ENCODE data around the gene THAP4.

Gene THAP4

DNA sequence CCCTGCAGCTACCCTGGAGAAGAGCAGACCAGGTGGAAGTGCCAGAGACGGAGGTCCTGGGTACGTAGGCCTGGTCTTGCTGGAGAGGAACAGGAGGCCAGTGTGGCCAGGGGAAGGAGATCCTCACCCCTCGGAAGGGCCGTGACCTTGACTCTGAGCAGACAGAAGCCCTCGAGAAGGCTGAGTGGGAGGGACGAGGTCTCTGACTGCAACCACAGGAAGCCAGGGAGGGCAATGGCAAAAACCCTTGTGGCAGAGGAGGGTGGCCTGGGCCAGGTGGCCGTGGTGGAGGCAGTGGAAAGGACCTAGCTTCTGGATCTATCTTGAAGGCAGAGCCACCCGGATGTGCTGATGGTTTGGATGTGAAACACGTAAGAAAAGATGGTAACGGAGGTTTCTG is 28.1 kb downstream of the THAP4 start:
- ATAC-seq = no peak
- TF ChIP-seq ISL1 (CRISPR knock-in tag; IDR thresholded peaks at IDR 0.05) (no peak), CSDC2 (CRISPR knock-in tag; IDR thresholded peaks at IDR 0.05) (no peak), ZFP3 (CRISPR knock-in tag; IDR thresholded peaks at IDR 0.05) (no peak), PPARA (CRISPR knock-in tag; IDR thresholded peaks at IDR 0.05; ENCODE audit: borderline replicate concordance) (no peak), ARNTL (CRISPR knock-in tag; IDR thresholded peaks at IDR 0.05; ENCODE audit: borderline replicate concordance, low read depth) (no peak), TOX (CRISPR knock-in tag; IDR thresholded peaks at IDR 0.05; ENCODE audit: borderline replicate concordance) (no peak), ZNF70 (CRISPR knock-in tag; IDR thresholded peaks at IDR 0.05) (no peak), ZC3H10 (CRISPR knock-in tag; IDR thresholded peaks at IDR 0.05) (no peak), OSR1 (CRISPR knock-in tag; IDR thresholded peaks at IDR 0.05) (no peak), ZNF8 (CRISPR knock-in tag; IDR thresholded peaks at IDR 0.05) (no peak), ESRRG (CRISPR knock-in tag; IDR thresholded peaks at IDR 0.05) (no peak), TCF4 (CRISPR knock-in tag; IDR thresholded peaks at IDR 0.05; ENCODE audit: borderline replicate concordance) (no peak), RARB (CRISPR knock-in tag; IDR thresholded peaks at IDR 0.05) (no peak), ZNF565 (CRISPR knock-in tag; conservative IDR thresholded peaks at IDR 0.05; ENCODE audit: low read depth) (no peak), BACH2 (CRISPR knock-in tag; IDR thresholded peaks at IDR 0.05; ENCODE audit: borderline replicate concordance) (no peak), SNAI2 (CRISPR knock-in tag; IDR thresholded peaks at IDR 0.05) (no peak)
- TF ChIP-seq, protein P1, sequence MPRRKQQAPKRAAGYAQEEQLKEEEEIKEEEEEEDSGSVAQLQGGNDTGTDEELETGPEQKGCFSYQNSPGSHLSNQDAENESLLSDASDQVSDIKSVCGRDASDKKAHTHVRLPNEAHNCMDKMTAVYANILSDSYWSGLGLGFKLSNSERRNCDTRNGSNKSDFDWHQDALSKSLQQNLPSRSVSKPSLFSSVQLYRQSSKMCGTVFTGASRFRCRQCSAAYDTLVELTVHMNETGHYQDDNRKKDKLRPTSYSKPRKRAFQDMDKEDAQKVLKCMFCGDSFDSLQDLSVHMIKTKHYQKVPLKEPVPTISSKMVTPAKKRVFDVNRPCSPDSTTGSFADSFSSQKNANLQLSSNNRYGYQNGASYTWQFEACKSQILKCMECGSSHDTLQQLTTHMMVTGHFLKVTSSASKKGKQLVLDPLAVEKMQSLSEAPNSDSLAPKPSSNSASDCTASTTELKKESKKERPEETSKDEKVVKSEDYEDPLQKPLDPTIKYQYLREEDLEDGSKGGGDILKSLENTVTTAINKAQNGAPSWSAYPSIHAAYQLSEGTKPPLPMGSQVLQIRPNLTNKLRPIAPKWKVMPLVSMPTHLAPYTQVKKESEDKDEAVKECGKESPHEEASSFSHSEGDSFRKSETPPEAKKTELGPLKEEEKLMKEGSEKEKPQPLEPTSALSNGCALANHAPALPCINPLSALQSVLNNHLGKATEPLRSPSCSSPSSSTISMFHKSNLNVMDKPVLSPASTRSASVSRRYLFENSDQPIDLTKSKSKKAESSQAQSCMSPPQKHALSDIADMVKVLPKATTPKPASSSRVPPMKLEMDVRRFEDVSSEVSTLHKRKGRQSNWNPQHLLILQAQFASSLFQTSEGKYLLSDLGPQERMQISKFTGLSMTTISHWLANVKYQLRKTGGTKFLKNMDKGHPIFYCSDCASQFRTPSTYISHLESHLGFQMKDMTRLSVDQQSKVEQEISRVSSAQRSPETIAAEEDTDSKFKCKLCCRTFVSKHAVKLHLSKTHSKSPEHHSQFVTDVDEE (CRISPR knock-in tag; IDR thresholded peaks at IDR 0.05) = no peak
- TF ChIP-seq, protein P2, sequence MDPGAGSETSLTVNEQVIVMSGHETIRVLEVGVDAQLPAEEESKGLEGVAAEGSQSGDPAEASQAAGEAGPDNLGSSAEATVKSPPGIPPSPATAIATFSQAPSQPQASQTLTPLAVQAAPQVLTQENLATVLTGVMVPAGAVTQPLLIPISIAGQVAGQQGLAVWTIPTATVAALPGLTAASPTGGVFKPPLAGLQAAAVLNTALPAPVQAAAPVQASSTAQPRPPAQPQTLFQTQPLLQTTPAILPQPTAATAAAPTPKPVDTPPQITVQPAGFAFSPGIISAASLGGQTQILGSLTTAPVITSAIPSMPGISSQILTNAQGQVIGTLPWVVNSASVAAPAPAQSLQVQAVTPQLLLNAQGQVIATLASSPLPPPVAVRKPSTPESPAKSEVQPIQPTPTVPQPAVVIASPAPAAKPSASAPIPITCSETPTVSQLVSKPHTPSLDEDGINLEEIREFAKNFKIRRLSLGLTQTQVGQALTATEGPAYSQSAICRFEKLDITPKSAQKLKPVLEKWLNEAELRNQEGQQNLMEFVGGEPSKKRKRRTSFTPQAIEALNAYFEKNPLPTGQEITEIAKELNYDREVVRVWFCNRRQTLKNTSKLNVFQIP (CRISPR knock-in tag; IDR thresholded peaks at IDR 0.05; ENCODE audit: borderline replicate concordance, low read depth) = no peak
- TF ChIP-seq, protein P3, sequence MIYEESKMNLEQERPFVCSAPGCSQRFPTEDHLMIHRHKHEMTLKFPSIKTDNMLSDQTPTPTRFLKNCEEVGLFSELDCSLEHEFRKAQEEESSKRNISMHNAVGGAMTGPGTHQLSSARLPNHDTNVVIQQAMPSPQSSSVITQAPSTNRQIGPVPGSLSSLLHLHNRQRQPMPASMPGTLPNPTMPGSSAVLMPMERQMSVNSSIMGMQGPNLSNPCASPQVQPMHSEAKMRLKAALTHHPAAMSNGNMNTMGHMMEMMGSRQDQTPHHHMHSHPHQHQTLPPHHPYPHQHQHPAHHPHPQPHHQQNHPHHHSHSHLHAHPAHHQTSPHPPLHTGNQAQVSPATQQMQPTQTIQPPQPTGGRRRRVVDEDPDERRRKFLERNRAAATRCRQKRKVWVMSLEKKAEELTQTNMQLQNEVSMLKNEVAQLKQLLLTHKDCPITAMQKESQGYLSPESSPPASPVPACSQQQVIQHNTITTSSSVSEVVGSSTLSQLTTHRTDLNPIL (CRISPR knock-in tag; IDR thresholded peaks at IDR 0.05; ENCODE audit: low read depth) = no peak
- TF ChIP-seq, protein P4, sequence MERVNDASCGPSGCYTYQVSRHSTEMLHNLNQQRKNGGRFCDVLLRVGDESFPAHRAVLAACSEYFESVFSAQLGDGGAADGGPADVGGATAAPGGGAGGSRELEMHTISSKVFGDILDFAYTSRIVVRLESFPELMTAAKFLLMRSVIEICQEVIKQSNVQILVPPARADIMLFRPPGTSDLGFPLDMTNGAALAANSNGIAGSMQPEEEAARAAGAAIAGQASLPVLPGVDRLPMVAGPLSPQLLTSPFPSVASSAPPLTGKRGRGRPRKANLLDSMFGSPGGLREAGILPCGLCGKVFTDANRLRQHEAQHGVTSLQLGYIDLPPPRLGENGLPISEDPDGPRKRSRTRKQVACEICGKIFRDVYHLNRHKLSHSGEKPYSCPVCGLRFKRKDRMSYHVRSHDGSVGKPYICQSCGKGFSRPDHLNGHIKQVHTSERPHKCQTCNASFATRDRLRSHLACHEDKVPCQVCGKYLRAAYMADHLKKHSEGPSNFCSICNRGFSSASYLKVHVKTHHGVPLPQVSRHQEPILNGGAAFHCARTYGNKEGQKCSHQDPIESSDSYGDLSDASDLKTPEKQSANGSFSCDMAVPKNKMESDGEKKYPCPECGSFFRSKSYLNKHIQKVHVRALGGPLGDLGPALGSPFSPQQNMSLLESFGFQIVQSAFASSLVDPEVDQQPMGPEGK (CRISPR knock-in tag; IDR thresholded peaks at IDR 0.05; ENCODE audit: borderline replicate concordance) = no peak

DNA sequence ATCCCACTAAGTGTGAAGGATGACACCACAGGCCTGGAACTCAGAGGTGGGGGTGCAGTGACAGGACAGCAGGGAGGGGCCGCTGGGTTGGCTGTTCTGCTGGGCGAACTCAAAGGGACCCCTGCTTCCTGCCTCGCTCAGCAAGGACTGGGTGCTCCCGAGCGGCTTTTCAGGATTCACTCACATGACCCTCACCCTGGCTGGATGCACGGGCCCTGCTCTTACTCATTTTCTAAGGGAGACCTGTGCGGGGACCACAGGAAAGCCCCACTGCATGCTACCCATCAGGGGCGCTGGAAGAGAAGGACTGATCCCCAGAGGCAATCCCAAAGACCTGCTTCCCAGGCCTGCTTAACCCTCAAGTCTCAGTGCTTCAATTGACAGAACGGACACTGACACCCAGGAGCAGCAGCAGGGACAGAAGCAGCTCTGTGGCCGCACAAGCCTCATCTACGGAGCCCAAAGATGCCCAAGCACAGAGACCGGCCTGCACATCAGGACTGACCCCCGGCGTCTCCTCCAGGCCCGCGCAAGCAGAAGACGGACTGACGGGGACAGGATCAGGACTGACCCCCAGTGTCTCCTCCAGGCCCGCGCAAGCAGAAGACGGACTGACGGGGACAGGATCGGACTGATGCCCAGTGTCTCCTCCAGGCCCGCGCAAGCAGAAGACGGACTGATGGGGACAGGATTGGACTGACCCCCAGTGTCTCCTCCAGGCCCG is 29.6 kb downstream of the THAP4 start:
- TF ChIP-seq ZNF8 (CRISPR knock-in tag; IDR thresholded peaks at IDR 0.05) = no peak
- no peak for TF ChIP-seq RARB (CRISPR knock-in tag; IDR thresholded peaks at IDR 0.05)
- TF ChIP-seq ZFP30 (CRISPR knock-in tag; IDR thresholded peaks at IDR 0.05) = no peak
- no peak for ATAC-seq

DNA sequence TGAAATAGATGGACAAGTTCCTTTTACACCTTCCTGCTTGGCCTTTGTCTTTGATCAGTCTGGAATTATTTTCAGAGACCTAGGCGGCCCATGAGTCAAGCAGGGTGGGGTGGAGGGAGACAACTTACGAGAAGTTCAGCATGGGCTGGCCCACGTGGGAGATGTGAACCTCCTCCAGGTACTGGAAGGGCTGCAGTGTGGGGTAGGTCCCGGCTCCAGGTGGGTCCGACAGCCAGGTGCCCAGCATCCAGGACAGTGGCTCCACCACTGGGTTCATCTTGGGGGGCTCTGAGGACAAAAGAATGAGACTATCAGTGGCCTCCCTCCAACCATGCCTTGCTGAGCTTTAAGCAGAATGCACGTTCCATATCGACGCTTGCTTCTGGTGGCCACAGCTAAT is 30.8 kb downstream of the THAP4 start:
- TF ChIP-seq ZFP3 (CRISPR knock-in tag; IDR thresholded peaks at IDR 0.05) (no peak), ZFP30 (CRISPR knock-in tag; IDR thresholded peaks at IDR 0.05) (no peak)
- ATAC-seq = no peak

DNA sequence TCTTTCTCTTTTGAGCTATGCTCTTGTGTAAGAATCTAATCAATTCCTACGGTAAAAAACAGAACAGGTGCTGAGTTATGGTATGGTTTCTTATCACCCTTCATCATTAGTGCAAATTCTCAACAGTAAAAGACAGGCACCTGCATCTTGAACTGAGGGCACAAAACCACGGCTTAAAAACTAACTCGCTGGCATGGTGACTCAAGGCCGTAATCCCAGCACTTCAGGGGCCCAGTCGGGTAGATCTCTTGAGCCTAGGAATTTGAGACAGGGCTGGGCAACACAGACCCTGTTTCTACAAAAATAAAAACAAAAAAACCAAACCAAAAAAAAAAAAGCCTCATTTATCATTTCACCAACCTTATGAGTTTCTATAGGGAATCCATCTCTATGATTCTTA is 33.3 kb downstream of the THAP4 start:
- TF ChIP-seq PPARA (CRISPR knock-in tag; IDR thresholded peaks at IDR 0.05; ENCODE audit: borderline replicate concordance) (no peak), SNAI2 (CRISPR knock-in tag; IDR thresholded peaks at IDR 0.05) (no peak), GLIS3 (CRISPR knock-in tag; IDR thresholded peaks at IDR 0.05) (no peak), ESRRG (CRISPR knock-in tag; IDR thresholded peaks at IDR 0.05) (no peak)
- TF ChIP-seq, protein P5, sequence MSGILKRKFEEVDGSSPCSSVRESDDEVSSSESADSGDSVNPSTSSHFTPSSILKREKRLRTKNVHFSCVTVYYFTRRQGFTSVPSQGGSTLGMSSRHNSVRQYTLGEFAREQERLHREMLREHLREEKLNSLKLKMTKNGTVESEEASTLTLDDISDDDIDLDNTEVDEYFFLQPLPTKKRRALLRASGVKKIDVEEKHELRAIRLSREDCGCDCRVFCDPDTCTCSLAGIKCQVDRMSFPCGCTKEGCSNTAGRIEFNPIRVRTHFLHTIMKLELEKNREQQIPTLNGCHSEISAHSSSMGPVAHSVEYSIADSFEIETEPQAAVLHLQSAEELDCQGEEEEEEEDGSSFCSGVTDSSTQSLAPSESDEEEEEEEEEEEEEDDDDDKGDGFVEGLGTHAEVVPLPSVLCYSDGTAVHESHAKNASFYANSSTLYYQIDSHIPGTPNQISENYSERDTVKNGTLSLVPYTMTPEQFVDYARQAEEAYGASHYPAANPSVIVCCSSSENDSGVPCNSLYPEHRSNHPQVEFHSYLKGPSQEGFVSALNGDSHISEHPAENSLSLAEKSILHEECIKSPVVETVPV (CRISPR knock-in tag; IDR thresholded peaks at IDR 0.05) = no peak
- ATAC-seq = no peak
